ENCODE measurements around the gene TMEM237.

DNA sequence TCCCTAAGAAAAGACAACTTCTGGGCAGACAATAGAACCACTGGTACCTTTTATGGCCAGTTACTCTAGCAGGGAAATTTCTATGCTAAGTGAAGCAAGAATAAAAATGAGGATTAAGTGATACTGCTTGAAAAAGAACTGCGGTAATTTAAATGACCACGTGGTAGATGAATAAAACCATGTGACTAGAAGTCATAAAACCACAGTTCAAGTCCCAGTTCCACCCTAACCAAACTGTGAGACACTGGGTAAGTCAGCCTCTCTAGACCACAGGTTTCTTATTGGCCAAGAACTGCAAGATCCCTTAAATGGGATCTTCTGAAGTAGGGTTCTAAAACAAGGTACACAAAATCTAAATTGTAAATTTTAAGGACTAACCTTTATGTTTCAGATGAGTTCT, 12.7 kb downstream of the TMEM237 start:
- TF ChIP-seq SIN3A (IDR thresholded peaks at IDR 0.05; ENCODE audit: borderline replicate concordance, insufficient read depth, low read length) (no peak), POLR2AphosphoS5 (IDR thresholded peaks at IDR 0.05; ENCODE audit: low read depth, low read length) (no peak), TAF1 (IDR thresholded peaks at IDR 0.05; ENCODE audit: borderline replicate concordance, insufficient read depth, low read length) (no peak)
- TF ChIP-seq, protein P1, sequence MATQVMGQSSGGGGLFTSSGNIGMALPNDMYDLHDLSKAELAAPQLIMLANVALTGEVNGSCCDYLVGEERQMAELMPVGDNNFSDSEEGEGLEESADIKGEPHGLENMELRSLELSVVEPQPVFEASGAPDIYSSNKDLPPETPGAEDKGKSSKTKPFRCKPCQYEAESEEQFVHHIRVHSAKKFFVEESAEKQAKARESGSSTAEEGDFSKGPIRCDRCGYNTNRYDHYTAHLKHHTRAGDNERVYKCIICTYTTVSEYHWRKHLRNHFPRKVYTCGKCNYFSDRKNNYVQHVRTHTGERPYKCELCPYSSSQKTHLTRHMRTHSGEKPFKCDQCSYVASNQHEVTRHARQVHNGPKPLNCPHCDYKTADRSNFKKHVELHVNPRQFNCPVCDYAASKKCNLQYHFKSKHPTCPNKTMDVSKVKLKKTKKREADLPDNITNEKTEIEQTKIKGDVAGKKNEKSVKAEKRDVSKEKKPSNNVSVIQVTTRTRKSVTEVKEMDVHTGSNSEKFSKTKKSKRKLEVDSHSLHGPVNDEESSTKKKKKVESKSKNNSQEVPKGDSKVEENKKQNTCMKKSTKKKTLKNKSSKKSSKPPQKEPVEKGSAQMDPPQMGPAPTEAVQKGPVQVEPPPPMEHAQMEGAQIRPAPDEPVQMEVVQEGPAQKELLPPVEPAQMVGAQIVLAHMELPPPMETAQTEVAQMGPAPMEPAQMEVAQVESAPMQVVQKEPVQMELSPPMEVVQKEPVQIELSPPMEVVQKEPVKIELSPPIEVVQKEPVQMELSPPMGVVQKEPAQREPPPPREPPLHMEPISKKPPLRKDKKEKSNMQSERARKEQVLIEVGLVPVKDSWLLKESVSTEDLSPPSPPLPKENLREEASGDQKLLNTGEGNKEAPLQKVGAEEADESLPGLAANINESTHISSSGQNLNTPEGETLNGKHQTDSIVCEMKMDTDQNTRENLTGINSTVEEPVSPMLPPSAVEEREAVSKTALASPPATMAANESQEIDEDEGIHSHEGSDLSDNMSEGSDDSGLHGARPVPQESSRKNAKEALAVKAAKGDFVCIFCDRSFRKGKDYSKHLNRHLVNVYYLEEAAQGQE (IDR thresholded peaks at IDR 0.05; ENCODE audit: insufficient read depth in 1 of 2, low read depth in 2 of 2, low read length in 2 of 2) = no peak
